NT2/D1 (cell line): Measurements from ENCODE around the gene FAM193A.
"Not testable (repeated sequence)": the region's sequence is repeated elsewhere in the genome, so short reads cannot be mapped to it uniquely, and the experiment has no call there.

ENCODE experiments used
- SUZ12 ChIP-seq: IDR thresholded peaks from 2 replicates; pipeline ENCODE4 v1.6.1; 2011; ENCODE audit not compliant: insufficient read length, insufficient read depth; ENCODE audit errors: extremely low read depth
- YY1 ChIP-seq: IDR thresholded peaks from 2 replicates; pipeline ENCODE4 v1.6.1; 2011; ENCODE audit not compliant: insufficient read length, insufficient read depth
- ZNF274 ChIP-seq: IDR thresholded peaks from 2 replicates; pipeline ENCODE4 v1.6.1; 2011; ENCODE audit warnings: mild to moderate bottlenecking, low read depth, low read length

GRCh38 chr4:2780643-2781042, 244.2 kb downstream of the FAM193A start:
- TF ChIP-seq SUZ12, YY1, ZNF274: not testable (repeated sequence)
